Neural cell (in vitro differentiated cells): ENCODE results near the gene TMEM135. TPM values are rescaled to one million over a fixed set of nuclear protein-coding genes. Genes with fewer than 3 reads are reported as not detected.

ENCODE experiments used
- H2AFZ ChIP-seq: fragments of 200-600, 300-800 bp; sonication (generic), shearing (Covaris generic); 2 replicates; pipeline ENCODE4 v1.6.0; 2014; ENCODE audit warnings: low read depth, mild to moderate bottlenecking, antibody characterized with exemption, low read length, moderate library complexity
- H3F3A ChIP-seq: fragments of 200-600 bp; shearing (Covaris generic); 2 replicates; pipeline ENCODE4 v1.6.1; 2016; ENCODE audit warnings: mild to moderate bottlenecking, moderate library complexity, mixed read lengths, antibody characterized with exemption, low read length; ENCODE audit not compliant: insufficient read depth, poor library complexity, severe bottlenecking
- H3K27ac ChIP-seq: fragments of 200-600, 300-800 bp; sonication (generic), shearing (Covaris generic); 2 replicates; pipeline ENCODE4 v1.5.1; 2014; ENCODE audit warnings: mild to moderate bottlenecking, low read length, moderate library complexity
- H3K27me3 ChIP-seq: fragments of 300-800, 200-600 bp; sonication (generic), shearing (Covaris generic); 2 replicates; pipeline ENCODE4 v1.6.0; 2014; ENCODE audit warnings: mild to moderate bottlenecking, low read depth, low read length, moderate library complexity; ENCODE audit not compliant: insufficient read depth
- H3K36me3 ChIP-seq: fragments of 300-800, 200-600 bp; sonication (generic), shearing (Covaris generic); 2 replicates; pipeline ENCODE4 v1.5.1; 2014; ENCODE audit warnings: mild to moderate bottlenecking, antibody characterized with exemption, low read length, moderate library complexity; ENCODE audit not compliant: insufficient read depth
- H3K4me2 ChIP-seq: fragments of 300-800, 200-600 bp; sonication (generic), shearing (Covaris generic); 2 replicates; pipeline ENCODE4 v1.6.0; 2014; ENCODE audit warnings: mild to moderate bottlenecking, low read length
- H3K4me3 ChIP-seq: fragments of 300-800, 200-600 bp; sonication (generic), shearing (Covaris generic); 2 replicates; pipeline ENCODE4 v1.5.1; 2014; ENCODE audit warnings: mild to moderate bottlenecking, low read length, moderate library complexity
- H3K79me2 ChIP-seq: fragments of 200-600 bp; shearing (Covaris generic); replicated peaks from 2 replicates; pipeline ENCODE4 v1.6.0; 2014; ENCODE audit warnings: mild to moderate bottlenecking, low read length, moderate library complexity; ENCODE audit not compliant: insufficient read depth
- H3K9ac ChIP-seq: fragments of 300-800, 200-600 bp; sonication (generic), shearing (Covaris generic); 2 replicates; pipeline ENCODE4 v1.6.1; 2016; ENCODE audit warnings: mild to moderate bottlenecking, low read length, mixed read lengths
- H3K9me2 ChIP-seq: fragments of 200-600 bp; shearing (Covaris generic); 2 replicates; pipeline ENCODE4 v1.6.1; 2016; ENCODE audit warnings: mild to moderate bottlenecking, low read length, mixed read lengths; ENCODE audit not compliant: insufficient read depth
- H3K9me3 ChIP-seq: fragments of 200-600, 300-800 bp; sonication (generic), shearing (Covaris generic); 2 replicates; pipeline ENCODE4 v1.6.1; 2016; ENCODE audit warnings: mild to moderate bottlenecking, mixed run types, low read length, moderate library complexity, mixed read lengths
- H4K20me1 ChIP-seq: fragments of 200-600 bp; shearing (Covaris generic); 2 replicates; pipeline ENCODE4 v1.6.1; 2016; ENCODE audit warnings: mild to moderate bottlenecking, mixed run types; ENCODE audit not compliant: insufficient read depth
- CTCF ChIP-seq: fragments of 450-650 bp; IDR thresholded peaks from 2 replicates; pipeline ENCODE4 v1.5.1; 2014; ENCODE audit warnings: antibody characterized with exemption, mild to moderate bottlenecking, moderate library complexity; ENCODE audit not compliant: poor library complexity, severe bottlenecking
- EP300 ChIP-seq: fragments of 450-650 bp; conservative IDR thresholded peaks from 2 replicates; pipeline ENCODE4 v1.6.1; 2014; ENCODE audit warnings: antibody characterized with exemption, mild to moderate bottlenecking, moderate library complexity; ENCODE audit not compliant: poor library complexity, severe bottlenecking
- EZH2 ChIP-seq: fragments of 200-600, 300-800 bp; shearing (Covaris generic), sonication (generic); IDR thresholded peaks from 2 replicates; pipeline ENCODE4 v1.6.1; 2014; ENCODE audit warnings: antibody characterized with exemption, low read length, borderline replicate concordance, mild to moderate bottlenecking; ENCODE audit not compliant: insufficient read depth, poor library complexity, severe bottlenecking
- MXI1 ChIP-seq: fragments of 450-650 bp; conservative IDR thresholded peaks from 2 replicates; pipeline ENCODE4 v1.6.1; 2014; ENCODE audit warnings: antibody characterized with exemption, mild to moderate bottlenecking; ENCODE audit not compliant: poor library complexity, severe bottlenecking
- POLR2AphosphoS5 ChIP-seq: IDR thresholded peaks from 2 replicates; pipeline ENCODE4 v1.6.1; 2012
- RAD21 ChIP-seq: fragments of 450-650 bp; conservative IDR thresholded peaks from 2 replicates; pipeline ENCODE4 v1.6.1; 2014; ENCODE audit warnings: antibody characterized with exemption, mild to moderate bottlenecking, moderate library complexity
- REST ChIP-seq: IDR thresholded peaks from 2 replicates; pipeline ENCODE4 v1.6.1; 2012; ENCODE audit warnings: borderline replicate concordance
- SMC3 ChIP-seq: fragments of 450-650 bp; conservative IDR thresholded peaks from 2 replicates; pipeline ENCODE4 v1.6.1; 2014; ENCODE audit warnings: antibody characterized with exemption, mild to moderate bottlenecking, moderate library complexity; ENCODE audit not compliant: poor library complexity
- TAF1 ChIP-seq: IDR thresholded peaks from 2 replicates; pipeline ENCODE4 v1.6.1; 2012; ENCODE audit warnings: low read depth
- polyA plus RNA-seq: library from polyadenylated mRNA; depleted of rRNA; stranded (reverse); fragments of >200 nt; gene quantifications from 2 replicates; pipeline ENCODE4 v1.2.3, GENCODE V29; 2014

TMEM135 gene
- polyA plus RNA-seq, 1 donor from 2014 or later = 15.6 TPM

GRCh38 chr11:87324817-87325489 is 287.2 kb downstream of the TMEM135 start:
- no peaks in the 10 kb centered on the region for H3K9me3 ChIP-seq
- no peak overlapping the region for H3K27ac ChIP-seq
- no peaks in the 10 kb centered on the region for H3K36me3 ChIP-seq
- H3K9ac ChIP-seq = no peak overlapping the region
- no peaks in the 10 kb centered on the region for H3F3A ChIP-seq
- no peak overlapping the region for H3K4me2 ChIP-seq
- H3K79me2 ChIP-seq = no peaks in the 10 kb centered on the region
- no peaks in the 10 kb centered on the region for H4K20me1 ChIP-seq
- no peak overlapping the region for H3K4me3 ChIP-seq
- H3K9me2 ChIP-seq = no peaks in the 10 kb centered on the region
- no peak overlapping the region for H2AFZ ChIP-seq
- no peak for TF ChIP-seq EZH2
- no peak for TF ChIP-seq EP300
- no peak for TF ChIP-seq TAF1
- TF ChIP-seq CTCF = no peak
- no peak for TF ChIP-seq RAD21
- TF ChIP-seq SMC3 = no peak
- no peak for TF ChIP-seq REST
- no peak for TF ChIP-seq MXI1
- TF ChIP-seq POLR2AphosphoS5 = no peak
- no peaks in the 10 kb centered on the region for H3K27me3 ChIP-seq

- Histone ChIP-seq H3K27ac (no peak overlapping the region), H2AFZ (no peak overlapping the region), H3K27me3 (no peaks in the 10 kb centered on the region), H3K4me2 (no peak overlapping the region), H3K79me2 (no peaks in the 10 kb centered on the region), H3F3A (no peaks in the 10 kb centered on the region), H3K36me3 (no peaks in the 10 kb centered on the region), H3K9me2 (no peaks in the 10 kb centered on the region), H3K9me3 (no peaks in the 10 kb centered on the region), H3K9ac (no peak overlapping the region), H4K20me1 (no peaks in the 10 kb centered on the region), H3K4me3 (no peak overlapping the region)
- TF ChIP-seq CTCF (no peak), EP300 (no peak), MXI1 (no peak), EZH2 (no peak), SMC3 (no peak), REST (no peak), TAF1 (no peak), RAD21 (no peak), POLR2AphosphoS5 (no peak)
These were observed 287.7 kb downstream of the TMEM135 start for GRCh38 chr11:87325490-87325872.
